Activated CD4-positive, alpha-beta T cell treated with anti-CD3 and anti-CD28 coated beads for 36 hours (primary cell): ENCODE data around the gene ABCF1. TPM values are rescaled to one million over a fixed set of nuclear protein-coding genes. Genes with fewer than 3 reads are reported as not detected.
A peak's percentile ranks its signal among the peaks of the same experiment; 100 is the strongest.

ENCODE experiments used
- ATAC-seq: fragments of 200-7000 bp; cut with Tn5 transposase; one replicate; pipeline ENCODE4 v1.10.0; 2021; ENCODE audit warnings: mild to moderate bottlenecking, moderate library complexity
- CTCF ChIA-PET: fragments of 350-600 bp; sonication (Branson Sonifier 250); formaldehyde crosslinking; loops from one replicate; lab custom pipeline; 2021; ENCODE audit warnings: antibody characterized with exemption; lab: Charles Lee
- POLR2A ChIA-PET: fragments of 350-600 bp; sonication (Branson Sonifier 250); formaldehyde crosslinking; loops from one replicate; lab custom pipeline; 2021; ENCODE audit warnings: antibody characterized with exemption, inconsistent platforms; lab: Charles Lee
- DNase-seq: peaks from one replicate; pipeline ENCODE4 v3.0.0-alpha.2; 2020
- H3K27ac Mint-ChIP-seq: one replicate; pipeline ENCODE4 v1.8.0; 2021; ENCODE audit warnings: mixed read lengths
- H3K27me3 Mint-ChIP-seq: one replicate; pipeline ENCODE4 v1.8.0; 2021; ENCODE audit warnings: mixed read lengths
- H3K36me3 Mint-ChIP-seq: one replicate; pipeline ENCODE4 v1.8.0; 2021; ENCODE audit warnings: low read depth, mixed read lengths
- H3K4me1 Mint-ChIP-seq: one replicate; pipeline ENCODE4 v1.8.0; 2021; ENCODE audit warnings: mixed read lengths
- H3K4me3 Mint-ChIP-seq: one replicate; pipeline ENCODE4 v1.8.0; 2021; ENCODE audit warnings: mild to moderate bottlenecking, moderate library complexity, mixed read lengths
- H3K9me3 Mint-ChIP-seq: one replicate; pipeline ENCODE4 v1.8.0; 2021; ENCODE audit warnings: low read depth, mixed read lengths
- intact Hi-C, 2 experiments: fragments of 100-400 bp; cut with DNase I in 1 of 2; cut with micrococcal nuclease in 1 of 2; formaldehyde crosslinking; loops; one replicate each; pipeline versions ENCODE4 v1.14.2 to v1.15.1; 2022 to 2024; cut with DNase I, micrococcal nuclease
- total RNA-seq, 2 experiments: library from RNA; stranded (reverse); gene quantifications; one replicate each; pipeline ENCODE4 v1.2.3, GENCODE V29; 2021

Gene ABCF1
- total RNA-seq, 2 experiments from 2014 or later = 100.0 to 105 TPM

- Mint-ChIP-seq H3K4me3 (peak overlapping the region; percentile 97), H3K9me3 (no peaks in the 10 kb centered on the region)
- no peak for ATAC-seq
Observed at GRCh38 chr6:30612687-30613248, 41.5 kb downstream of the ABCF1 start.

GRCh38 chr6:30613251-30614043 lies 42.2 kb downstream of the ABCF1 start:
- POLR2A ChIA-PET = interaction anchor here (0.6 to 1.9 kb wide), 12 partner anchors 17 to 959 kb away, joined by 3 to 13 read pairs (median 3); partner anchors contain the start of genes ABCF1, DHX16, LTA and MDC1
- peaks cover 83% of the 10 kb centered on the region for H3K36me3 Mint-ChIP-seq
- H3K4me1 Mint-ChIP-seq = peaks cover 53% of the 10 kb centered on the region
- intact Hi-C loops = loop anchor here (2.0 to 10.0 kb wide), 5 partner anchors 17 to 1051 kb away; partner anchors contain the start of genes ATP6V1G2 (in 1 of the 2), C6orf47 (in 1 of the 2), CSNK2B (in 1 of the 2) and DDX39B (in 1 of the 2)
- no peaks in the 10 kb centered on the region for H3K27me3 Mint-ChIP-seq
- CTCF ChIA-PET = interaction anchor here (0.6 to 3.8 kb wide), 22 partner anchors 9 to 457 kb away, joined by 3 to 39 read pairs (median 4); no protein-coding TSS in a partner anchor
- no peak for DNase-seq
- no peaks in the 10 kb centered on the region for H3K9me3 Mint-ChIP-seq
- H3K4me3 Mint-ChIP-seq = peak overlapping the region; percentile 97
- ATAC-seq = no peak
- peak overlapping the region; percentile 98 for H3K27ac Mint-ChIP-seq

More at GRCh38 chr6:30612687-30613248, 41.5 kb downstream of the ABCF1 start:
- ChIA-PET POLR2A (interaction anchor here (0.7 to 1.9 kb wide), 8 partner anchors 16 to 120 kb away, joined by 3 to 13 read pairs (median 5); partner anchors contain the start of genes ABCF1, DHX16 and MDC1), CTCF (interaction anchor here (0.5 to 3.8 kb wide), 23 partner anchors 9 to 587 kb away, joined by 3 to 39 read pairs (median 4); no protein-coding TSS in a partner anchor)
- peaks cover 54% of the 10 kb centered on the region for H3K4me1 Mint-ChIP-seq
- H3K27ac Mint-ChIP-seq = peak overlapping the region; percentile 98
- H3K27me3 Mint-ChIP-seq = no peaks in the 10 kb centered on the region
- intact Hi-C loops = loop anchor here (1.0 to 10.0 kb wide), 4 partner anchors 16 to 1052 kb away; partner anchors contain the start of genes ATP6V1G2 (in 1 of the 2), C6orf47 (in 1 of the 2), CSNK2B (in 1 of the 2) and DDX39B (in 1 of the 2)
- H3K36me3 Mint-ChIP-seq = peaks cover 83% of the 10 kb centered on the region
- no peak for DNase-seq

- ChIA-PET POLR2A (interaction anchor here (0.6 to 2.1 kb wide), 21 partner anchors 12 to 1050 kb away, joined by 3 to 28 read pairs (median 6); partner anchors contain the start of genes ABCF1, C6orf136, DDX39B and GNL1), CTCF (interaction anchor here (0.7 to 3.8 kb wide), 20 partner anchors 16 to 900 kb away, joined by 3 to 39 read pairs (median 4); partner anchors contain the start of gene MDC1)
- no peaks in the 10 kb centered on the region for H3K27me3 Mint-ChIP-seq
- H3K27ac Mint-ChIP-seq = peak overlapping the region; percentile 98
- peaks cover 51% of the 10 kb centered on the region for H3K4me1 Mint-ChIP-seq
- DNase-seq = no peak
- peak overlapping the region; percentile 97 for H3K4me3 Mint-ChIP-seq
- no peaks in the 10 kb centered on the region for H3K9me3 Mint-ChIP-seq
- intact Hi-C loops = loop anchor here (2.0 to 10.0 kb wide), 4 partner anchors 59 to 1051 kb away; partner anchors contain the start of genes ATP6V1G2 (in 1 of the 2), C6orf47 (in 1 of the 2), CSNK2B (in 1 of the 2) and DDX39B (in 1 of the 2)
- no peak for ATAC-seq
- H3K36me3 Mint-ChIP-seq = peaks cover 83% of the 10 kb centered on the region
Observed at GRCh38 chr6:30614044-30614842, 43.0 kb downstream of the ABCF1 start.

- H3K4me3 Mint-ChIP-seq = peak overlapping the region; percentile 97
- CTCF ChIA-PET = interaction anchor here (0.6 to 3.8 kb wide), 17 partner anchors 17 to 899 kb away, joined by 3 to 39 read pairs (median 4); partner anchors contain the start of gene MDC1
- H3K27me3 Mint-ChIP-seq = no peaks in the 10 kb centered on the region
- H3K9me3 Mint-ChIP-seq = no peaks in the 10 kb centered on the region
- POLR2A ChIA-PET = interaction anchor here (0.6 to 2.1 kb wide), 19 partner anchors 11 to 1050 kb away, joined by 3 to 28 read pairs (median 4); partner anchors contain the start of genes ABCF1, C6orf136, DDX39B and GNL1
- ATAC-seq (peak; percentile 66), DNase-seq (peak; percentile 89)
- H3K36me3 Mint-ChIP-seq = peaks cover 83% of the 10 kb centered on the region
- intact Hi-C loops = loop anchor here (2.0 to 10.0 kb wide), 8 partner anchors 58 to 1050 kb away; partner anchors contain the start of genes ATP6V1G2 (in 1 of the 2), C6orf47 (in 1 of the 2), CSNK2B (in 1 of the 2) and DDX39B (in 1 of the 2)
- peak overlapping the region; percentile 98 for H3K27ac Mint-ChIP-seq
- H3K4me1 Mint-ChIP-seq = peaks cover 51% of the 10 kb centered on the region
Observed at GRCh38 chr6:30614843-30615218, 43.6 kb downstream of the ABCF1 start.

- peaks cover 49% of the 10 kb centered on the region for H3K4me1 Mint-ChIP-seq
- H3K27me3 Mint-ChIP-seq = no peaks in the 10 kb centered on the region
- intact Hi-C loops = loop anchor here (2.0 to 10.0 kb wide), 8 partner anchors 57 to 1049 kb away; partner anchors contain the start of genes ATP6V1G2 (in 1 of the 2), C6orf47 (in 1 of the 2), CSNK2B (in 1 of the 2) and DDX39B (in 1 of the 2)
- DNase-seq (peak; percentile 41), ATAC-seq (no peak)
- peak overlapping the region; percentile 97 for H3K4me3 Mint-ChIP-seq
- POLR2A ChIA-PET = interaction anchor here (0.6 to 2.1 kb wide), 26 partner anchors 10 to 1049 kb away, joined by 3 to 28 read pairs (median 4); partner anchors contain the start of genes ABCF1, C6orf136, DDX39B and DHX16
- peak overlapping the region; percentile 98 for H3K27ac Mint-ChIP-seq
- peaks cover 83% of the 10 kb centered on the region for H3K36me3 Mint-ChIP-seq
- CTCF ChIA-PET = interaction anchor here (0.6 to 3.8 kb wide), 16 partner anchors 17 to 899 kb away, joined by 3 to 39 read pairs (median 4); partner anchors contain the start of genes DHX16 and MDC1
- H3K9me3 Mint-ChIP-seq = no peaks in the 10 kb centered on the region
Observed at GRCh38 chr6:30615219-30615957, 44.1 kb downstream of the ABCF1 start.

- peak overlapping the region; percentile 98 for H3K27ac Mint-ChIP-seq
- no peaks in the 10 kb centered on the region for H3K27me3 Mint-ChIP-seq
- peak overlapping the region; percentile 97 for H3K4me3 Mint-ChIP-seq
- H3K36me3 Mint-ChIP-seq = peaks cover 79% of the 10 kb centered on the region
- ATAC-seq (no peak), DNase-seq (peak; percentile 26)
- ChIA-PET POLR2A (interaction anchor here (0.6 to 2.1 kb wide), 16 partner anchors 10 to 204 kb away, joined by 3 to 28 read pairs (median 6); partner anchors contain the start of genes ABCF1, C6orf136, DHX16 and MDC1), CTCF (interaction anchor here (0.7 to 1.7 kb wide), 4 partner anchors 56 to 115 kb away, joined by 3 to 9 read pairs (median 8); partner anchors contain the start of genes DHX16 and MDC1)
- no peaks in the 10 kb centered on the region for H3K9me3 Mint-ChIP-seq
- peaks cover 46% of the 10 kb centered on the region for H3K4me1 Mint-ChIP-seq
- intact Hi-C loops = loop anchor here (2.0 to 10.0 kb wide), 11 partner anchors 57 to 1049 kb away; partner anchors contain the start of genes DHX16 (in 2 of the 2), ATP6V1G2 (in 1 of the 2), C6orf47 (in 1 of the 2) and CSNK2B (in 1 of the 2)
Observed at GRCh38 chr6:30615958-30616810, 44.9 kb downstream of the ABCF1 start.

GRCh38 chr6:30616811-30617564 lies 45.7 kb downstream of the ABCF1 start, which contains the start of gene PPP1R10:
Gene PPP1R10, minus strand, starts transcription at chr6:30617243. Its CDS starts 7,299 bp downstream, at chr6:30609944.
- intact Hi-C loops = loop anchor here (1.0 to 10.0 kb wide), 24 partner anchors 9 to 1048 kb away; partner anchors contain the start of genes ABCF1 (in 2 of the 2), C6orf136 (in 2 of the 2), GNL1 (in 2 of the 2) and MDC1 (in 2 of the 2)
- H3K9me3 Mint-ChIP-seq = no peaks in the 10 kb centered on the region
- ChIA-PET CTCF (interaction anchor here (0.5 to 2.4 kb wide), 8 partner anchors 19 to 212 kb away, joined by 3 to 11 read pairs (median 4); partner anchors contain the start of gene DHX16), POLR2A (interaction anchor here (0.6 to 1.7 kb wide), 6 partner anchors 33 to 114 kb away, joined by 3 to 5 read pairs (median 4); partner anchors contain the start of genes ABCF1, DHX16 and MDC1)
- H3K36me3 Mint-ChIP-seq = peaks cover 76% of the 10 kb centered on the region
- peaks cover 40% of the 10 kb centered on the region for H3K4me1 Mint-ChIP-seq
- H3K27me3 Mint-ChIP-seq = no peaks in the 10 kb centered on the region
- peak within 1 kb of the TSS; percentile 98 for H3K27ac Mint-ChIP-seq
- H3K4me3 Mint-ChIP-seq = peak within 1 kb of the TSS; percentile 97
- peak; percentile 77 for ATAC-seq
- peak; percentile 99 for DNase-seq
